K562 (cell line): ENCODE data around the gene KCTD16. TPM values are rescaled to one million over a fixed set of nuclear protein-coding genes. Genes with fewer than 3 reads are reported as not detected.

Experiments used
- ATAC-seq: fragments of 200-7000 bp; cut with Tn5 transposase; 3 replicates; pipeline ENCODE4 v1.9.1; 2020; ENCODE audit warnings: moderate library complexity
- BruUV-seq: library from RNA; stranded (reverse); fragments of 400-500 nt; replicated peaks from 2 replicates; lab custom pipeline; 2021; lab: Mats Ljungman, UMichigan
- CTCF ChIA-PET: fragments of 300-600 bp; formaldehyde crosslinking; extraction: SDS; loops from one replicate; lab custom pipeline; 2021; ENCODE audit warnings: low intra/inter-chr PET ratio; lab: Yijun Ruan, JAX
- POLR2A ChIA-PET: fragments of 300-600, 350-650 bp; sonication (Branson Sonifier 250); formaldehyde crosslinking; extraction: SDS; loops from one replicate; lab custom pipeline; 2021; ENCODE audit warnings: antibody characterized with exemption, inconsistent platforms; lab: Yijun Ruan, JAX
- DNase-seq, 4 experiments: peaks; one replicate each; pipeline versions ENCODE4 v3.0.0 to v3.0.0-alpha.2; 2011 to 2018; ENCODE audit warnings: low spot score in 3 of 4, mixed read lengths in 3 of 4; ENCODE audit errors: extremely low read depth in 1 of 4
- FAIRE-seq: peaks from 2 replicates; lab custom pipeline; 2011; peaks lifted over from hg19 to GRCh38; lab: Jason Lieb, UNC
- H2AFZ ChIP-seq: 2 replicates; pipeline ENCODE4 v1.6.0; 2011; ENCODE audit warnings: low read depth, low read length, control low read depth, inconsistent platforms
- H3K27ac ChIP-seq: fragments of 200-600 bp; 3 replicates; pipeline ENCODE4 v1.8.0; 2011; ENCODE audit warnings: low read depth, mild to moderate bottlenecking, control low read depth, inconsistent platforms, low read length, moderate library complexity, mixed read lengths; ENCODE audit errors: extremely low read depth
- H3K27me3 ChIP-seq, 2 experiments: fragments of 300-600 bp in 1 of 2; 2 replicates in 1 of 2; 3 replicates in 1 of 2; pipeline versions ENCODE4 v1.6.0 to v1.8.0; 2011; ENCODE audit warnings: inconsistent platforms in 2 of 2, low read length in 2 of 2, mild to moderate bottlenecking in 1 of 2, mixed read lengths in 1 of 2, moderate library complexity in 1 of 2; ENCODE audit not compliant: control insufficient read depth in 2 of 2, insufficient read depth in 2 of 2
- H3K36me3 ChIP-seq: fragments of 300-600 bp; 3 replicates; pipeline ENCODE4 v1.8.0; 2011; ENCODE audit warnings: mild to moderate bottlenecking, low read length, inconsistent platforms; ENCODE audit not compliant: control insufficient read depth, insufficient read depth
- H3K4me1 ChIP-seq, 2 experiments: fragments of 200-600 bp in 1 of 2; replicated peaks in 1 of 2; 2 replicates in 1 of 2; 3 replicates in 1 of 2; pipeline versions ENCODE4 v1.5.1 to v1.8.0; 2011; ENCODE audit warnings: inconsistent platforms in 2 of 2, low read length in 2 of 2, mild to moderate bottlenecking in 1 of 2, mixed read lengths in 1 of 2, moderate library complexity in 1 of 2; ENCODE audit not compliant: control insufficient read depth in 2 of 2, insufficient read depth in 2 of 2
- H3K4me2 ChIP-seq: 2 replicates; pipeline ENCODE4 v1.6.1; 2011; ENCODE audit warnings: low read length, control low read depth, inconsistent platforms, mixed read lengths; ENCODE audit not compliant: insufficient read depth
- H3K4me3 ChIP-seq: fragments of 200-600 bp; sonication (generic), shearing (Covaris generic); 2 replicates; pipeline ENCODE4 v1.5.1; 2016; ENCODE audit warnings: control low read depth, inconsistent platforms
- H3K79me2 ChIP-seq: fragments of 200-600 bp; 3 replicates; pipeline ENCODE4 v1.8.0; 2011; ENCODE audit warnings: low read length, inconsistent platforms; ENCODE audit not compliant: control insufficient read depth, insufficient read depth
- H3K9ac ChIP-seq, 2 experiments: 2 replicates each; pipeline versions ENCODE4 v1.6.0 to v1.6.1; 2011; ENCODE audit warnings: low read depth in 2 of 2, low read length in 2 of 2, control low read depth in 1 of 2, inconsistent platforms in 1 of 2, mild to moderate bottlenecking in 1 of 2, mixed read lengths in 1 of 2; ENCODE audit not compliant: insufficient read depth in 1 of 2
- H3K9me1 ChIP-seq: one replicate; pipeline ENCODE4 v1.6.0; 2011; ENCODE audit warnings: inconsistent platforms, mild to moderate bottlenecking, low read length, moderate library complexity; ENCODE audit not compliant: control insufficient read depth, insufficient read depth
- H3K9me3 ChIP-seq: replicated peaks from 2 replicates; pipeline ENCODE4 v1.5.1; 2011; ENCODE audit warnings: low read depth, low read length, inconsistent platforms; ENCODE audit not compliant: control insufficient read depth, insufficient read depth
- H4K20me1 ChIP-seq: replicated peaks from 2 replicates; pipeline ENCODE4 v1.6.1; 2011; ENCODE audit warnings: low read length, inconsistent platforms, mixed read lengths; ENCODE audit not compliant: control insufficient read depth, insufficient read depth
- FOSL1 ChIP-seq: fragments of 200-800 bp; sonication (Bioruptor generic); conservative IDR thresholded peaks from 2 replicates; pipeline ENCODE4 v1.6.1; 2016; ENCODE audit warnings: missing genetic modification characterization, missing compliant biosample characterization
- NRF1 ChIP-seq, 2 experiments: fragments of 450-650 bp; IDR thresholded peaks in 1 of 2; conservative IDR thresholded peaks in 1 of 2; 2 replicates each; pipeline ENCODE4 v1.6.1; 2014; ENCODE audit warnings: mild to moderate bottlenecking in 2 of 2
- SRSF3 ChIP-seq: fragments of 200-400 bp; formaldehyde crosslinking; IDR thresholded peaks from 2 replicates; pipeline ENCODE4 v1.6.1; 2016; ENCODE audit warnings: mild to moderate bottlenecking, low read length, moderate library complexity; ENCODE audit not compliant: insufficient read depth
- TRIM24 ChIP-seq, 2 experiments: fragments of 450-650 bp; IDR thresholded peaks; 2 replicates each; pipeline ENCODE4 v1.6.1; 2016
- ZNF77 ChIP-seq: fragments of 250-450 bp; sonication (Bioruptor Pico); IDR thresholded peaks from 2 replicates; pipeline ENCODE4 v1.5.0; 2020
- WGBS: fragments of 100-300 bp; shearing (Covaris generic); methylation state at CpG from one replicate; pipeline ENCODE4 v1.1.6; 2016; ENCODE audit warnings: low coverage, mixed read lengths; ENCODE audit not compliant: insufficient coverage; ENCODE audit errors: missing lambda C conversion rate; 5-methylcytosine and 5-hydroxymethylcytosine counted together
- in situ Hi-C: fragments of 300-500 bp; cut with MboI; formaldehyde crosslinking; loops from 4 replicates; pipeline ENCODE4 v1.15.0; 2018; ENCODE audit warnings: inconsistent platforms, mixed read lengths
- intact Hi-C: fragments of 100-400 bp; cut with micrococcal nuclease; formaldehyde crosslinking; loops from 2 replicates; pipeline ENCODE4 v1.14.2; 2022
- polyA plus RNA-seq, 8 experiments: library from polyadenylated mRNA; depleted of rRNA in 4 of 8; stranded (reverse) in 5 of 8; unstranded in 3 of 8; fragments of >200 nt; fragmentation: Nextera tagmentation in 2 of 8; fragmentation: Illumina TruSeq in 1 of 8; extraction: Ambion mirVana in 2 of 8; extraction: Trizol in 1 of 8; gene quantifications; 2 replicates each; pipeline versions ENCODE4 v1.2.1 to v1.2.3, GENCODE V29; 2011 to 2014; ENCODE audit warnings: inconsistent platforms in 1 of 8, missing spikeins in 1 of 8
- total RNA-seq, 7 experiments: library from RNA; depleted of rRNA in 6 of 7; stranded (reverse); fragments of >200 nt in 6 of 7; fragmentation: Illumina TruSeq in 2 of 7; extraction: Trizol in 2 of 7; gene quantifications; 2 replicates each; pipeline versions ENCODE4 v1.2.1 to v1.2.3, GENCODE V29; 2011 to 2021; ENCODE audit warnings: low replicate concordance in 1 of 7
- TF ChIP-seq, protein P1 (sequence below): fragments of 250-450 bp; sonication (Bioruptor Pico); IDR thresholded peaks from 2 replicates; pipeline ENCODE4 v1.9.0; 2021; ENCODE audit warnings: mild to moderate bottlenecking, inconsistent platforms
- TF ChIP-seq, protein P2 (sequence below): sonication (generic); formaldehyde crosslinking; IDR thresholded peaks from 2 replicates; pipeline ENCODE4 v1.8.0; 2022; ENCODE audit warnings: mild to moderate bottlenecking, missing genetic modification reagents, borderline replicate concordance
- TF ChIP-seq, protein P3 (sequence below): fragments of 450-650 bp; formaldehyde crosslinking; IDR thresholded peaks from 2 replicates; pipeline ENCODE4 v1.4.0; 2020; ENCODE audit warnings: mild to moderate bottlenecking, moderate library complexity
- TF ChIP-seq, protein P4 (sequence below): fragments of 450-650 bp; IDR thresholded peaks from 2 replicates; pipeline ENCODE4 v1.6.1; 2018; ENCODE audit not compliant: partially characterized antibody

Gene KCTD16
- total and polyA plus RNA-seq, 9 of the 15 experiments (the other 6 are each of a cell fraction or from before 2014, with no cell fraction given), result 0.04 TPM; not detected in 8

DNA sequence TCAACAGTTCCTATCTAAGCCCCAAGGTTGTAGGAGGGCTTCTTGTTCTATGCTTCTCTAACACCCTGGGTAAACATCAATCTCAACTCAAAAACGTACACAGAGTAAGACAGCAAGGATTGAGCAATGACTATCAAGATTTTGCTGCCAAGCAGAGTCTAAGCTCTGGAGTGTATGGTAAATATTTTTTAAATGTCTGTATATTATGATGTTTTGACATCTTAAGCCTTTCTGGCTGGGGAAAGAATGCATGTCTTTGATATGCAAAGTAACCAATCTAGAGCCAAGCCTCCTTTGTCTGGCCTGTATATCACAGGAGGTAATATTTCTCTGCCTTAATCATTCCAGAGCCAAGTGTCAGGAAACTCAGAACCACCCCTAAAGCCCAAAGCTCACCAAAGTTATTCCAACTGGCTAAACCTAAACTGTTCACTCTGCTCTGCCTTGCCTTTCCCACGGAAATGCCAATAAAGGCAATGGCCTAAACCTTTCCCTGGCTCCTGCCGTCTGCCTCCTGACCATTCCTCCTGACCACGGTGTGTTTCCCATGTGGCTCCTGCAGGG is 45.4 kb upstream of the KCTD16 start:
- Histone ChIP-seq H3K79me2 (no peaks in the 10 kb centered on the region), H2AFZ (no peak overlapping the region), H3K36me3 (no peaks in the 10 kb centered on the region), H3K4me3 (no peak overlapping the region), H3K4me2 (no peak overlapping the region), H3K9me1 (no peaks in the 10 kb centered on the region), H3K27ac (no peak overlapping the region), H4K20me1 (no peaks in the 10 kb centered on the region), H3K9ac (no peak overlapping the region), H3K9me3 (no peaks in the 10 kb centered on the region), H3K4me1 (no peaks in the 10 kb centered on the region), H3K27me3 (no peaks in the 10 kb centered on the region)
- intact Hi-C loops, result no loop called here
- WGBS, result 0% methylated on average over 4 of the region's 4 CpGs
- no peak for DNase-seq
- in situ Hi-C loops, result no loop called here
- no peak for FAIRE-seq
- ChIA-PET POLR2A (no interaction called here), CTCF (no interaction called here)
- TF ChIP-seq, protein P1, sequence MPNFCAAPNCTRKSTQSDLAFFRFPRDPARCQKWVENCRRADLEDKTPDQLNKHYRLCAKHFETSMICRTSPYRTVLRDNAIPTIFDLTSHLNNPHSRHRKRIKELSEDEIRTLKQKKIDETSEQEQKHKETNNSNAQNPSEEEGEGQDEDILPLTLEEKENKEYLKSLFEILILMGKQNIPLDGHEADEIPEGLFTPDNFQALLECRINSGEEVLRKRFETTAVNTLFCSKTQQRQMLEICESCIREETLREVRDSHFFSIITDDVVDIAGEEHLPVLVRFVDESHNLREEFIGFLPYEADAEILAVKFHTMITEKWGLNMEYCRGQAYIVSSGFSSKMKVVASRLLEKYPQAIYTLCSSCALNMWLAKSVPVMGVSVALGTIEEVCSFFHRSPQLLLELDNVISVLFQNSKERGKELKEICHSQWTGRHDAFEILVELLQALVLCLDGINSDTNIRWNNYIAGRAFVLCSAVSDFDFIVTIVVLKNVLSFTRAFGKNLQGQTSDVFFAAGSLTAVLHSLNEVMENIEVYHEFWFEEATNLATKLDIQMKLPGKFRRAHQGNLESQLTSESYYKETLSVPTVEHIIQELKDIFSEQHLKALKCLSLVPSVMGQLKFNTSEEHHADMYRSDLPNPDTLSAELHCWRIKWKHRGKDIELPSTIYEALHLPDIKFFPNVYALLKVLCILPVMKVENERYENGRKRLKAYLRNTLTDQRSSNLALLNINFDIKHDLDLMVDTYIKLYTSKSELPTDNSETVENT (CRISPR knock-in tag), result no peak
- TF ChIP-seq TRIM24 (IDR thresholded peaks at IDR 0.05) (no peak), NRF1 (conservative IDR thresholded peaks at IDR 0.05 in 1 of 2, IDR thresholded peaks at IDR 0.05 in 1 of 2) (no peak), FOSL1 (tag) (no peak), SRSF3 (no peak), ZNF77 (CRISPR knock-in tag) (no peak)
- TF ChIP-seq, protein P2, sequence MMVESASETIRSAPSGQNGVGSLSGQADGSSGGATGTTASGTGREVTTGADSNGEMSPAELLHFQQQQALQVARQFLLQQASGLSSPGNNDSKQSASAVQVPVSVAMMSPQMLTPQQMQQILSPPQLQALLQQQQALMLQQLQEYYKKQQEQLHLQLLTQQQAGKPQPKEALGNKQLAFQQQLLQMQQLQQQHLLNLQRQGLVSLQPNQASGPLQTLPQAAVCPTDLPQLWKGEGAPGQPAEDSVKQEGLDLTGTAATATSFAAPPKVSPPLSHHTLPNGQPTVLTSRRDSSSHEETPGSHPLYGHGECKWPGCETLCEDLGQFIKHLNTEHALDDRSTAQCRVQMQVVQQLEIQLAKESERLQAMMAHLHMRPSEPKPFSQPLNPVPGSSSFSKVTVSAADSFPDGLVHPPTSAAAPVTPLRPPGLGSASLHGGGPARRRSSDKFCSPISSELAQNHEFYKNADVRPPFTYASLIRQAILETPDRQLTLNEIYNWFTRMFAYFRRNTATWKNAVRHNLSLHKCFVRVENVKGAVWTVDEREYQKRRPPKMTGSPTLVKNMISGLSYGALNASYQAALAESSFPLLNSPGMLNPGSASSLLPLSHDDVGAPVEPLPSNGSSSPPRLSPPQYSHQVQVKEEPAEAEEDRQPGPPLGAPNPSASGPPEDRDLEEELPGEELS (CRISPR knock-in tag), result no peak
- TF ChIP-seq, protein P3, sequence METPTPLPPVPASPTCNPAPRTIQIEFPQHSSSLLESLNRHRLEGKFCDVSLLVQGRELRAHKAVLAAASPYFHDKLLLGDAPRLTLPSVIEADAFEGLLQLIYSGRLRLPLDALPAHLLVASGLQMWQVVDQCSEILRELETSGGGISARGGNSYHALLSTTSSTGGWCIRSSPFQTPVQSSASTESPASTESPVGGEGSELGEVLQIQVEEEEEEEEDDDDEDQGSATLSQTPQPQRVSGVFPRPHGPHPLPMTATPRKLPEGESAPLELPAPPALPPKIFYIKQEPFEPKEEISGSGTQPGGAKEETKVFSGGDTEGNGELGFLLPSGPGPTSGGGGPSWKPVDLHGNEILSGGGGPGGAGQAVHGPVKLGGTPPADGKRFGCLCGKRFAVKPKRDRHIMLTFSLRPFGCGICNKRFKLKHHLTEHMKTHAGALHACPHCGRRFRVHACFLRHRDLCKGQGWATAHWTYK (CRISPR knock-in tag), result no peak
- TF ChIP-seq, protein P4, sequence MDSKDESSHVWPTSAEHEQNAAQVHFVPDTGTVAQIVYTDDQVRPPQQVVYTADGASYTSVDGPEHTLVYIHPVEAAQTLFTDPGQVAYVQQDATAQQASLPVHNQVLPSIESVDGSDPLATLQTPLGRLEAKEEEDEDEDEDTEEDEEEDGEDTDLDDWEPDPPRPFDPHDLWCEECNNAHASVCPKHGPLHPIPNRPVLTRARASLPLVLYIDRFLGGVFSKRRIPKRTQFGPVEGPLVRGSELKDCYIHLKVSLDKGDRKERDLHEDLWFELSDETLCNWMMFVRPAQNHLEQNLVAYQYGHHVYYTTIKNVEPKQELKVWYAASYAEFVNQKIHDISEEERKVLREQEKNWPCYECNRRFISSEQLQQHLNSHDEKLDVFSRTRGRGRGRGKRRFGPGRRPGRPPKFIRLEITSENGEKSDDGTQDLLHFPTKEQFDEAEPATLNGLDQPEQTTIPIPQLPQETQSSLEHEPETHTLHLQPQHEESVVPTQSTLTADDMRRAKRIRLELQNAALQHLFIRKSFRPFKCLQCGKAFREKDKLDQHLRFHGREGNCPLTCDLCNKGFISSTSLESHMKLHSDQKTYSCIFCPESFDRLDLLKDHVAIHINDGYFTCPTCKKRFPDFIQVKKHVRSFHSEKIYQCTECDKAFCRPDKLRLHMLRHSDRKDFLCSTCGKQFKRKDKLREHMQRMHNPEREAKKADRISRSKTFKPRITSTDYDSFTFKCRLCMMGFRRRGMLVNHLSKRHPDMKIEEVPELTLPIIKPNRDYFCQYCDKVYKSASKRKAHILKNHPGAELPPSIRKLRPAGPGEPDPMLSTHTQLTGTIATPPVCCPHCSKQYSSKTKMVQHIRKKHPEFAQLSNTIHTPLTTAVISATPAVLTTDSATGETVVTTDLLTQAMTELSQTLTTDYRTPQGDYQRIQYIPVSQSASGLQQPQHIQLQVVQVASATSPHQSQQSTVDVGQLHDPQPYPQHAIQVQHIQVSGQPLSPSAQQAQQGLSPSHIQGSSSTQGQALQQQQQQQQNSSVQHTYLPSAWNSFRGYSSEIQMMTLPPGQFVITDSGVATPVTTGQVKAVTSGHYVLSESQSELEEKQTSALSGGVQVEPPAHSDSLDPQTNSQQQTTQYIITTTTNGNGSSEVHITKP, result no peak
- BruUV-seq, result no TSS peak
- no peak for ATAC-seq
